ENCODE results near the gene ZNF292.

DNA sequence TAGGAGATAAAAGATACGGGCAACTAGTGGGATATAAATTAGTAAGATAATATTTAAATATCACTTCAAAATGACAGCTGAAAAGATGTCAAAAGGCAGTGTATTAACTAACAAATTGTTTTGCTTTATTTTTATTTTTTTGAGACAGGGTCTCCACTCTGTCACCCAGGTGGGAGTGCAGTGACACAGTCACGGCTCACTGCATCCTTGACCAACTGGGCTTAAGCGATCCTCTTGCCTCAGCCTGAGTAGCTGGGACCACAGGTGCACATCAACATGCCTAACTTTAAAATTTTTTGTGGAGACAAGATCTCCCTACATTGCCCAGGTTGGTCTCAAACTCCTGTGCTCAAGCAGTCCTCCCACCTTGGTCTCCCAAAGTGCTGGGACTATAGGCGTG, 5.9 kb downstream of the ZNF292 start:
- TF ChIP-seq RXRA (IDR thresholded peaks at IDR 0.05; ENCODE audit: borderline replicate concordance, low read depth) (no peak), SMC3 (IDR thresholded peaks at IDR 0.05; ENCODE audit: low read depth, low read length) (no peak), POLR2AphosphoS5 (IDR thresholded peaks at IDR 0.05; ENCODE audit: low read depth, low read length) (no peak), RFX5 (IDR thresholded peaks at IDR 0.05; ENCODE audit: low read length) (no peak), EZH2phosphoT487 (IDR thresholded peaks at IDR 0.05; ENCODE audit: borderline replicate concordance, low read depth) (no peak), YY1 (IDR thresholded peaks at IDR 0.05; ENCODE audit: low read depth) (no peak), JUND (IDR thresholded peaks at IDR 0.05) (no peak), TAF1 (IDR thresholded peaks at IDR 0.05; ENCODE audit: borderline replicate concordance, low read depth, low read length) (no peak), GABPA (IDR thresholded peaks at IDR 0.05; ENCODE audit: low read depth) (no peak), RAD21 (IDR thresholded peaks at IDR 0.05; ENCODE audit: low read length) (no peak), FOXJ3 (CRISPR knock-in tag; IDR thresholded peaks at IDR 0.05) (no peak), SIN3A (IDR thresholded peaks at IDR 0.05; ENCODE audit: borderline replicate concordance, low read depth, low read length) (no peak)
- TF ChIP-seq, protein P1, sequence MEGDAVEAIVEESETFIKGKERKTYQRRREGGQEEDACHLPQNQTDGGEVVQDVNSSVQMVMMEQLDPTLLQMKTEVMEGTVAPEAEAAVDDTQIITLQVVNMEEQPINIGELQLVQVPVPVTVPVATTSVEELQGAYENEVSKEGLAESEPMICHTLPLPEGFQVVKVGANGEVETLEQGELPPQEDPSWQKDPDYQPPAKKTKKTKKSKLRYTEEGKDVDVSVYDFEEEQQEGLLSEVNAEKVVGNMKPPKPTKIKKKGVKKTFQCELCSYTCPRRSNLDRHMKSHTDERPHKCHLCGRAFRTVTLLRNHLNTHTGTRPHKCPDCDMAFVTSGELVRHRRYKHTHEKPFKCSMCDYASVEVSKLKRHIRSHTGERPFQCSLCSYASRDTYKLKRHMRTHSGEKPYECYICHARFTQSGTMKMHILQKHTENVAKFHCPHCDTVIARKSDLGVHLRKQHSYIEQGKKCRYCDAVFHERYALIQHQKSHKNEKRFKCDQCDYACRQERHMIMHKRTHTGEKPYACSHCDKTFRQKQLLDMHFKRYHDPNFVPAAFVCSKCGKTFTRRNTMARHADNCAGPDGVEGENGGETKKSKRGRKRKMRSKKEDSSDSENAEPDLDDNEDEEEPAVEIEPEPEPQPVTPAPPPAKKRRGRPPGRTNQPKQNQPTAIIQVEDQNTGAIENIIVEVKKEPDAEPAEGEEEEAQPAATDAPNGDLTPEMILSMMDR (IDR thresholded peaks at IDR 0.05) = no peak
- TF ChIP-seq, protein P2, sequence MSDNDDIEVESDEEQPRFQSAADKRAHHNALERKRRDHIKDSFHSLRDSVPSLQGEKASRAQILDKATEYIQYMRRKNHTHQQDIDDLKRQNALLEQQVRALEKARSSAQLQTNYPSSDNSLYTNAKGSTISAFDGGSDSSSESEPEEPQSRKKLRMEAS (IDR thresholded peaks at IDR 0.05; ENCODE audit: low read depth) = no peak

All from SK-N-SH (cell line).